K562 (cell line): ENCODE data around the gene JMY. TPM values are rescaled to one million over a fixed set of nuclear protein-coding genes. Genes with fewer than 3 reads are reported as not detected.

Experiments
- BRCA1 ChIP-seq, 2 experiments: fragments of 450-650 bp in 1 of 2; sonication (generic) in 1 of 2; formaldehyde crosslinking in 1 of 2; IDR thresholded peaks; 2 replicates each; pipeline versions ENCODE4 v1.5.0 to v1.6.1; 2017 to 2020; ENCODE audit warnings: mild to moderate bottlenecking in 1 of 2, missing genetic modification reagents in 1 of 2
- SMAD1 ChIP-seq: fragments of 150-350 bp; IDR thresholded peaks from 2 replicates; pipeline ENCODE4 v1.6.1; 2014; ENCODE audit warnings: low read length, low read depth; ENCODE audit not compliant: partially characterized antibody
- THAP12 ChIP-seq: fragments of 250-450 bp; sonication (Bioruptor Pico); IDR thresholded peaks from 2 replicates; pipeline ENCODE4 v1.9.0; 2021; ENCODE audit warnings: mild to moderate bottlenecking, inconsistent platforms
- ZBTB17 ChIP-seq: fragments of 450-650 bp; formaldehyde crosslinking; IDR thresholded peaks from 2 replicates; pipeline ENCODE4 v1.4.0; 2020; ENCODE audit warnings: mild to moderate bottlenecking
- ZNF444 ChIP-seq: fragments of 250-450 bp; sonication (Bioruptor Pico); IDR thresholded peaks from 2 replicates; pipeline ENCODE4 v1.4.0; 2020; ENCODE audit warnings: mild to moderate bottlenecking, moderate library complexity
- ZNF780A ChIP-seq: fragments of 250-450 bp; sonication (Bioruptor Pico); IDR thresholded peaks from 2 replicates; pipeline ENCODE4 v1.5.0; 2021; ENCODE audit warnings: mild to moderate bottlenecking
- polyA plus RNA-seq, 8 experiments: library from polyadenylated mRNA; depleted of rRNA in 4 of 8; stranded (reverse) in 5 of 8; unstranded in 3 of 8; fragments of >200 nt; fragmentation: Nextera tagmentation in 2 of 8; fragmentation: Illumina TruSeq in 1 of 8; extraction: Ambion mirVana in 2 of 8; extraction: Trizol in 1 of 8; gene quantifications; 2 replicates each; pipeline versions ENCODE4 v1.2.1 to v1.2.3, GENCODE V29; 2011 to 2014; ENCODE audit warnings: inconsistent platforms in 1 of 8, missing spikeins in 1 of 8
- total RNA-seq, 7 experiments: library from RNA; depleted of rRNA in 6 of 7; stranded (reverse); fragments of >200 nt in 6 of 7; fragmentation: Illumina TruSeq in 2 of 7; extraction: Trizol in 2 of 7; gene quantifications; 2 replicates each; pipeline versions ENCODE4 v1.2.1 to v1.2.3, GENCODE V29; 2011 to 2021; ENCODE audit warnings: low replicate concordance in 1 of 7
- TF ChIP-seq, protein P1 (sequence below), 2 experiments: IDR thresholded peaks in 1 of 2; conservative IDR thresholded peaks in 1 of 2; 2 replicates each; pipeline ENCODE4 v1.6.1; 2016; ENCODE audit warnings: low read depth in 2 of 2, mild to moderate bottlenecking in 1 of 2, missing compliant biosample characterization in 1 of 2, missing genetic modification characterization in 1 of 2, moderate library complexity in 1 of 2
- TF ChIP-seq, protein P2 (sequence below): fragments of 450-650 bp; formaldehyde crosslinking; conservative IDR thresholded peaks from 2 replicates; pipeline ENCODE4 v1.4.0; 2022; ENCODE audit warnings: mild to moderate bottlenecking, missing genetic modification characterization
- TF ChIP-seq, protein P3 (sequence below): fragments of 450-650 bp; formaldehyde crosslinking; IDR thresholded peaks from 2 replicates; pipeline ENCODE4 v1.4.0; 2020; ENCODE audit warnings: mild to moderate bottlenecking, mixed read lengths
- TF ChIP-seq, protein P4 (sequence below): fragments of 250-450 bp; sonication (Bioruptor Pico); IDR thresholded peaks from 2 replicates; pipeline ENCODE4 v1.8.0; 2022; ENCODE audit warnings: inconsistent platforms

Gene JMY
- total and polyA plus RNA-seq, 9 of the 15 experiments (the other 6 are each of a cell fraction or from before 2014, with no cell fraction given) = 1.1 to 5.5 (median 3.7) TPM

GRCh38 chr5:79285285-79285684 lies 49.4 kb downstream of the JMY start (continued):
- TF ChIP-seq, protein P1, sequence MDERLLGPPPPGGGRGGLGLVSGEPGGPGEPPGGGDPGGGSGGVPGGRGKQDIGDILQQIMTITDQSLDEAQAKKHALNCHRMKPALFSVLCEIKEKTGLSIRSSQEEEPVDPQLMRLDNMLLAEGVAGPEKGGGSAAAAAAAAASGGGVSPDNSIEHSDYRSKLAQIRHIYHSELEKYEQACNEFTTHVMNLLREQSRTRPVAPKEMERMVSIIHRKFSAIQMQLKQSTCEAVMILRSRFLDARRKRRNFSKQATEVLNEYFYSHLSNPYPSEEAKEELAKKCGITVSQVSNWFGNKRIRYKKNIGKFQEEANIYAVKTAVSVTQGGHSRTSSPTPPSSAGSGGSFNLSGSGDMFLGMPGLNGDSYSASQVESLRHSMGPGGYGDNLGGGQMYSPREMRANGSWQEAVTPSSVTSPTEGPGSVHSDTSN (CRISPR knock-in tag; IDR thresholded peaks at IDR 0.05; ENCODE audit: low read depth) = no peak
- TF ChIP-seq, protein P1 (tag; conservative IDR thresholded peaks at IDR 0.05; ENCODE audit: low read depth) = no peak
- TF ChIP-seq THAP12 (no peak), ZNF780A (no peak), ZBTB17 (CRISPR knock-in tag) (no peak), BRCA1 (IDR thresholded peaks at IDR 0.05) (no peak), BRCA1 (CRISPR knock-in tag; IDR thresholded peaks at IDR 0.05) (no peak), SMAD1 (no peak), ZNF444 (CRISPR knock-in tag) (no peak)
- TF ChIP-seq, protein P2, sequence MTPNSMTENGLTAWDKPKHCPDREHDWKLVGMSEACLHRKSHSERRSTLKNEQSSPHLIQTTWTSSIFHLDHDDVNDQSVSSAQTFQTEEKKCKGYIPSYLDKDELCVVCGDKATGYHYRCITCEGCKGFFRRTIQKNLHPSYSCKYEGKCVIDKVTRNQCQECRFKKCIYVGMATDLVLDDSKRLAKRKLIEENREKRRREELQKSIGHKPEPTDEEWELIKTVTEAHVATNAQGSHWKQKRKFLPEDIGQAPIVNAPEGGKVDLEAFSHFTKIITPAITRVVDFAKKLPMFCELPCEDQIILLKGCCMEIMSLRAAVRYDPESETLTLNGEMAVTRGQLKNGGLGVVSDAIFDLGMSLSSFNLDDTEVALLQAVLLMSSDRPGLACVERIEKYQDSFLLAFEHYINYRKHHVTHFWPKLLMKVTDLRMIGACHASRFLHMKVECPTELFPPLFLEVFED (CRISPR knock-in tag) = no peak
- TF ChIP-seq, protein P3, sequence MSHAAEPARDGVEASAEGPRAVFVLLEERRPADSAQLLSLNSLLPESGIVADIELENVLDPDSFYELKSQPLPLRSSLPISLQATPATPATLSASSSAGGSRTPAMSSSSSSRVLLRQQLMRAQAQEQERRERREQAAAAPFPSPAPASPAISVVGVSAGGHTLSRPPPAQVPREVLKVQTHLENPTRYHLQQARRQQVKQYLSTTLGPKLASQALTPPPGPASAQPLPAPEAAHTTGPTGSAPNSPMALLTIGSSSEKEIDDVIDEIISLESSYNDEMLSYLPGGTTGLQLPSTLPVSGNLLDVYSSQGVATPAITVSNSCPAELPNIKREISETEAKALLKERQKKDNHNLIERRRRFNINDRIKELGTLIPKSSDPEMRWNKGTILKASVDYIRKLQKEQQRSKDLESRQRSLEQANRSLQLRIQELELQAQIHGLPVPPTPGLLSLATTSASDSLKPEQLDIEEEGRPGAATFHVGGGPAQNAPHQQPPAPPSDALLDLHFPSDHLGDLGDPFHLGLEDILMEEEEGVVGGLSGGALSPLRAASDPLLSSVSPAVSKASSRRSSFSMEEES (CRISPR knock-in tag) = no peak
- TF ChIP-seq, protein P4, sequence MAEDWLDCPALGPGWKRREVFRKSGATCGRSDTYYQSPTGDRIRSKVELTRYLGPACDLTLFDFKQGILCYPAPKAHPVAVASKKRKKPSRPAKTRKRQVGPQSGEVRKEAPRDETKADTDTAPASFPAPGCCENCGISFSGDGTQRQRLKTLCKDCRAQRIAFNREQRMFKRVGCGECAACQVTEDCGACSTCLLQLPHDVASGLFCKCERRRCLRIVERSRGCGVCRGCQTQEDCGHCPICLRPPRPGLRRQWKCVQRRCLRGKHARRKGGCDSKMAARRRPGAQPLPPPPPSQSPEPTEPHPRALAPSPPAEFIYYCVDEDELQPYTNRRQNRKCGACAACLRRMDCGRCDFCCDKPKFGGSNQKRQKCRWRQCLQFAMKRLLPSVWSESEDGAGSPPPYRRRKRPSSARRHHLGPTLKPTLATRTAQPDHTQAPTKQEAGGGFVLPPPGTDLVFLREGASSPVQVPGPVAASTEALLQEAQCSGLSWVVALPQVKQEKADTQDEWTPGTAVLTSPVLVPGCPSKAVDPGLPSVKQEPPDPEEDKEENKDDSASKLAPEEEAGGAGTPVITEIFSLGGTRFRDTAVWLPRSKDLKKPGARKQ (CRISPR knock-in tag) = no peak
